Uterus (tissue), 4 donors: ENCODE data around the gene STXBP4. TPM values are rescaled to one million over a fixed set of nuclear protein-coding genes. Genes with fewer than 3 reads are reported as not detected.

ENCODE experiments used
- DNase-seq, 2 donors: peaks; one replicate each; pipeline ENCODE4 v3.0.0-alpha.2; 2019 to 2020
- H3K27ac ChIP-seq, 2 donors: fragments of 200-600 bp; sonication (generic); 1 replicate in 1 of 2; 2 replicates in 1 of 2; pipeline ENCODE4 v1.5.1; 2016 to 2018
- H3K27me3 ChIP-seq, 2 donors: fragments of 200-600 bp; sonication (generic); one replicate each; pipeline ENCODE4 v1.5.1; 2018 to 2019; ENCODE audit warnings: control low read depth in 1 of 2
- H3K36me3 ChIP-seq, 2 donors: fragments of 200-600 bp; sonication (generic); one replicate each; pipeline ENCODE4 v1.5.1; 2019; ENCODE audit warnings: control low read depth in 1 of 2
- H3K4me1 ChIP-seq, 2 donors: fragments of 200-600 bp; sonication (generic); one replicate each; pipeline ENCODE4 v1.5.1; 2018 to 2019; ENCODE audit warnings: control low read depth in 1 of 2
- H3K4me3 ChIP-seq, 2 donors: fragments of 200-600 bp; sonication (generic); 1 replicate in 1 of 2; 2 replicates in 1 of 2; pipeline ENCODE4 v1.5.1; 2018 to 2019; ENCODE audit warnings: mild to moderate bottlenecking in 1 of 2
- H3K9me3 ChIP-seq, 2 donors: fragments of 200-600 bp; sonication (generic); one replicate each; pipeline ENCODE4 v1.5.1; 2019; ENCODE audit warnings: control low read depth in 1 of 2
- CTCF ChIP-seq, 4 experiments: fragments of 200-600 bp in 2 of 4; fragments of 450-650 bp in 2 of 4; sonication (generic) in 2 of 4; IDR thresholded peaks; one replicate each; pipeline ENCODE4 v1.5.1; 2016 to 2019; ENCODE audit warnings: antibody characterized with exemption in 4 of 4, mild to moderate bottlenecking in 2 of 4, moderate library complexity in 1 of 4
- POLR2A ChIP-seq, 2 donors: fragments of 450-650 bp; IDR thresholded peaks; one replicate each; pipeline ENCODE4 v1.6.1; 2016; ENCODE audit warnings: antibody characterized with exemption in 2 of 2, mild to moderate bottlenecking in 1 of 2, moderate library complexity in 1 of 2
- intact Hi-C: fragments of 100-400 bp; cut with DNase I; formaldehyde crosslinking; loops from one replicate; pipeline ENCODE4 v1.15.1; 2023; ENCODE audit warnings: low total_unique reads
- total RNA-seq, 4 donors: library from RNA; depleted of rRNA in 3 of 4; stranded (reverse); fragments of >200 nt in 3 of 4; gene quantifications; one replicate each; pipeline versions ENCODE4 v1.1.0 to v1.2.4, GENCODE V29; 2014 to 2023
- donor health status: DM: yes; HTN: yes; CAD: no.

Gene STXBP4
- total RNA-seq, 4 donors from 2014 or later, result 2.8 to 100 (median 20.9) TPM

- no peaks in the 10 kb centered on the region for H3K27me3 ChIP-seq
- H3K4me3 ChIP-seq, result no peak overlapping the region
- peak; percentile 53 to 64 (median 60) for TF ChIP-seq CTCF (IDR thresholded peaks at IDR 0.05)
- TF ChIP-seq POLR2A (IDR thresholded peaks at IDR 0.05), result no peak
- H3K36me3 ChIP-seq, result no peaks in the 10 kb centered on the region
- intact Hi-C loops, result no loop called here
- DNase-seq, result no peak
- H3K9me3 ChIP-seq, result no peaks in the 10 kb centered on the region
- H3K4me1 ChIP-seq, result no peaks in the 10 kb centered on the region
- no peak overlapping the region for H3K27ac ChIP-seq
These were observed 24.5 kb downstream of the STXBP4 start for GRCh38 chr17:54992797-54993639.

- Histone ChIP-seq H3K9me3 (no peaks in the 10 kb centered on the region), H3K27me3 (no peaks in the 10 kb centered on the region), H3K36me3 (no peaks in the 10 kb centered on the region), H3K4me1 (no peaks in the 10 kb centered on the region), H3K4me3 (no peak overlapping the region), H3K27ac (no peak overlapping the region)
- TF ChIP-seq CTCF (IDR thresholded peaks at IDR 0.05) (no peak), POLR2A (IDR thresholded peaks at IDR 0.05) (no peak)
- DNase-seq, result no peak
- intact Hi-C loops, result no loop called here
These were observed 27.9 kb downstream of the STXBP4 start for GRCh38 chr17:54996441-54996840.

GRCh38 chr17:55002458-55002857, 33.9 kb downstream of the STXBP4 start:
- TF ChIP-seq CTCF (IDR thresholded peaks at IDR 0.05) (no peak), POLR2A (IDR thresholded peaks at IDR 0.05) (no peak)
- intact Hi-C loops, result loop anchor here (10.0 kb wide), 1 partner anchor 1368 kb away; no protein-coding TSS in a partner anchor
- Histone ChIP-seq H3K4me3 (no peak overlapping the region), H3K27ac (no peak overlapping the region), H3K36me3 (no peaks in the 10 kb centered on the region), H3K9me3 (no peaks in the 10 kb centered on the region), H3K4me1 (no peaks in the 10 kb centered on the region), H3K27me3 (no peaks in the 10 kb centered on the region)
- no peak for DNase-seq

- Histone ChIP-seq H3K27ac (no peak overlapping the region), H3K4me3 (no peak overlapping the region), H3K9me3 (no peaks in the 10 kb centered on the region), H3K4me1 (no peaks in the 10 kb centered on the region), H3K27me3 (no peaks in the 10 kb centered on the region), H3K36me3 (no peaks in the 10 kb centered on the region)
- TF ChIP-seq POLR2A (IDR thresholded peaks at IDR 0.05), result no peak
- TF ChIP-seq CTCF (IDR thresholded peaks at IDR 0.05), result no peak
- intact Hi-C loops, result loop anchor here (10.0 kb wide), 1 partner anchor 1370 kb away; no protein-coding TSS in a partner anchor
- no peak for DNase-seq
These were observed 35.9 kb downstream of the STXBP4 start for GRCh38 chr17:55004484-55004883.

- no peaks in the 10 kb centered on the region for H3K36me3 ChIP-seq
- no peaks in the 10 kb centered on the region for H3K4me1 ChIP-seq
- H3K27ac ChIP-seq, result no peak overlapping the region
- no peak for TF ChIP-seq POLR2A (IDR thresholded peaks at IDR 0.05)
- no peak for TF ChIP-seq CTCF (IDR thresholded peaks at IDR 0.05)
- no peaks in the 10 kb centered on the region for H3K27me3 ChIP-seq
- H3K4me3 ChIP-seq, result no peak overlapping the region
- DNase-seq, result no peak
- no peaks in the 10 kb centered on the region for H3K9me3 ChIP-seq
- intact Hi-C loops, result loop anchor here (10.0 kb wide), 1 partner anchor 1371 kb away; no protein-coding TSS in a partner anchor
These were observed 37.0 kb downstream of the STXBP4 start for GRCh38 chr17:55005520-55005919.
